ENCODE data around the gene HRH2.
"Not testable (repeated sequence)": the region's sequence is repeated elsewhere in the genome, so short reads cannot be mapped to it uniquely, and the experiment has no call there.

The HRH2 gene, protein sequence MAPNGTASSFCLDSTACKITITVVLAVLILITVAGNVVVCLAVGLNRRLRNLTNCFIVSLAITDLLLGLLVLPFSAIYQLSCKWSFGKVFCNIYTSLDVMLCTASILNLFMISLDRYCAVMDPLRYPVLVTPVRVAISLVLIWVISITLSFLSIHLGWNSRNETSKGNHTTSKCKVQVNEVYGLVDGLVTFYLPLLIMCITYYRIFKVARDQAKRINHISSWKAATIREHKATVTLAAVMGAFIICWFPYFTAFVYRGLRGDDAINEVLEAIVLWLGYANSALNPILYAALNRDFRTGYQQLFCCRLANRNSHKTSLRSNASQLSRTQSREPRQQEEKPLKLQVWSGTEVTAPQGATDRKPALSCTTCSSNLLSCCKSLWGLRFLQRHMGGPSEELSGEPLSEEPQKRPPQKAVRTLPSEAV

DNA sequence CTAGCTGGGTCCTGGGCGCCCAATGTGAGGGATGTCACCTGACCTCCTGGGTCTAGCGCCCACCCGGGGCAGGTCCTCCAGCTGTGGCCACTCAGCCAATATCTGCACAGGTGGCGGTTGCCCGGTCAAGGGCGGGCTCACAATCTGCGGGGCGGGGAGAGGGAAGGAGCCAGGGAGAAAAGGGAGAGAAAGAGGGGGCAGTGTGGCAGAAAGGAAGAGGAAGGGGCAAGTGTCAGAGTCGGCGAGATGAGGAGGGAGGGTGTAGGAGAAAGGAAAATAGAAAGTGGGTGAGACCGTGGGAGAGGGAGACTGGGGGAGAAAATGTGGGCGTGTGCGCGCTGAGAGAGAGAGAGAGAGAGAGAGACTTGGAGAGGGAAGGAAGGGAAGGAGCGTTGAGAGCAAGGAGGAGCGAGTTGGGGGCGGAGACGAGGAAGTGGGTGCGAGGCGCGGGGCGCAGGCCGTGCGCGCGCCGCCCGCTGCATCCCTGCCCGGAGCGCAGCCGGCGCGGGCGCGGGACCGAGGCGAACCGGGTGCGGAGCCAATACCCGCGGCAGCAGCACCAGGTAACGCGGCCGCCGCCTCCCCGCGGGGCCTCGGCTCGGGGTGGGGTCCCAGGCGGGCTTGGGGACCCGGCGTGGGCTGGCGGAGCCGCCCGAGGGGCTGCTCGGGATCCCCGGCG, at the start of gene HRH2:
Gene HRH2 (plus strand): TSS at position 479 of the 679 bp plus-strand sequence. CDS start 25,163 bp downstream, outside the sequence.
- DNase-seq (ENCODE audit: insufficient read length, low spot score), result no peak

DNA sequence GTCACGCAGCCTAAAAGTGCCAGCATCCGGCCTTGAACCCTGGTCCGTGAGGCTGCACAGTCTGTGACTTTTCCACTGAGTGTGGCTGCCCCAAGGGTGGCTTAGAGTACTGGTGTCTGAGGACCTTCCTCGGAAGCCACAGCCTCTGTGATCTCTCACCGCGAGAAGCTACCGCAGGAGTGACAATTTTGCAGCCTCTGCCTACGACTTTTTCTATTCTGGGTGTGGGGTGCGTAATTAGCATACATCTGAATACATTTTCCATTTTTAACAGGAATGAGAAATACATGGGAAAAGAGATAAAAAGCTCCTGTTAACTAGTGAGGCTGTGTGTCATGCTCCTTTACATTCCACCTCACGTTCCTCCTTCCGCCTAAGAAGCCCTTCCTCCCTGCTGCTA, 48.3 kb upstream of the HRH2 start:
- no peak for FAIRE-seq
- no peak for DNase-seq (ENCODE audit: insufficient read length, low spot score)

More for the DNA sequence above, at the start of gene HRH2:
- no peak for FAIRE-seq

DNA sequence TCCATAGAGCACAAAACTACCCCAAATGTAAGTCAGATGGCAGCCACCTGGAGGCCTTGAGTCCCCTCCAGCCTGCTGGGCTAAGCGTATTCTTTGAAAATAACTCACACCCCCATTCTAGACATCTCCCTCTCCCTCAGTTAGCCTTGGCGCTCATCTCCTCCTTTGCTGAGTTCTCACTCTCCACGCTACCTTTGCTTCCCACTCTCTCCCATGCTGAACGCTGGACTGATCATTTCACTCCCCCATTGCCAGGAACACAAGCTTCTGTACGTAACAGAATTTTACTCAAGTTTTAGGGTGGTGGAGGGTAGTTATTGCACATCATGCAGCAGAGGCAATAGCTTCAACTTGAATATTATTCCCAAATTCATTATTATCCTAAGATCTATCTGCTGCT, 47.5 kb upstream of the HRH2 start:
- no peak for DNase-seq (ENCODE audit: insufficient read length, low spot score)
- FAIRE-seq, result no peak

DNA sequence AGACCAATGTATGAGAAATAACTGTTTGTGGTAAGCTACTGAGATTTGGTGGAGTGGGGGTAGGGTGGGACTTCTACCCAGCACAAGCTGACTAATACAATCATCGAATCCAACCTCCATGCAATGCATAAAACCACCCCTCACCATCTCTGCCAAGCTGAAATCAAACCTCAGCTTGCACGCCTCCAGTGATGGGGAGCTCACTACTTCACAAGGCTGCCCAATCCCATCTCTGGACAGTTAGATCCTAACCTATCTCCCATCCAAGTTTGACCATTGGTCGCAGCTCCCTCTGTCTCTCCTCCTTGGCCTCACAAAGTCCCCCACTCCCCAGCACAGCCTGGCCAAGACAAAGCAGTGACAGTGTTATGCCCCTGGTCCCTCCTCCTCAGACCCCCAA, 47.0 kb upstream of the HRH2 start:
- DNase-seq (ENCODE audit: insufficient read length, low spot score) (no peak), FAIRE-seq (no peak)

DNA sequence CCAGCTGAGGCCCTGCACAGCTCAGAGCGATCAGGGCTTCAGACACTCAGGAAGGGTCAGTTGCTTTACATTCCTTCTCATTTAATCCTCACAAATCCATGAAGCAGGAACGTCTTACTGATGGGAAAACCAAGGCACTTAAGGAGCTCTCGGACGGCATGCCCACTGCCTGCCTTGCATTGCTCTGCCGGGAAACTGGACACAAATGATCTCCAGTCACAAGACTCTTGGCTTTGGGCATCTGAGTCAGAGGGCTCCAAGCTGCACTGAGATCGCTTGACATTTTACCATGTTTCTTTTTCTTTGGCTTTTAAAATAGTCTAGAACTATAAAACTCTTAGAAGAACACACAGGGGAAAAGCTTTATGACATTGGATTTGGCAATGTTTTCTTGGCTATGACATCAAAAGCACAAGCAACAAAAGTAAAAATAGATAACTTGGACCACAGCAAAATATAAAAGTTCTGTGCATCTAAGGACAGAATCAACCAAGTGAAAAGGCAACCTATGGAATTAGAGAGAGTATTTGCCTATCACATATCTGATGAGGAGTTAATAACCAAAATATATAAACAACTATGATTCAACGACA, 43.6 kb upstream of the HRH2 start:
- FAIRE-seq, result no peak

DNA sequence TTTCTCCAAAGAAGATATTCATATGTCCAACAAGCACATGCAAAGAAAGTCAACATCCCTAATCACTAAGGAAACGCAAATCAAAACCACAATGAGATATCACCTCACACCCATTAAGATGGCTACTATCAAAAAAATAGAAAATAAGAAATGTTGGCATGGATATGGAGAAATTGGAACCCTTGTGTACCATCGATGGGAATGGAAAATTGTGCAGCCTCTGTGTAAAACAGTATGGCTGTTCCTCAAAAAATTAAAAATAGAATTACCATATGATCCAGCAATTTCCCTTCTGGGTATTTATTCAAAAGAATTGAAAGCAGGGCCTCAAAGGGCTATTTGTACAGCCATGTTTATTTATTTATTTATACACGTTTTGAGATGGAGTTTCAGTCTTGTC, 43.0 kb upstream of the HRH2 start:
- FAIRE-seq (no peak), DNase-seq (ENCODE audit: insufficient read length, low spot score) (no peak)

More for the DNA sequence above, 43.6 kb upstream of the HRH2 start:
- DNase-seq (ENCODE audit: insufficient read length, low spot score), result no peak

DNA sequence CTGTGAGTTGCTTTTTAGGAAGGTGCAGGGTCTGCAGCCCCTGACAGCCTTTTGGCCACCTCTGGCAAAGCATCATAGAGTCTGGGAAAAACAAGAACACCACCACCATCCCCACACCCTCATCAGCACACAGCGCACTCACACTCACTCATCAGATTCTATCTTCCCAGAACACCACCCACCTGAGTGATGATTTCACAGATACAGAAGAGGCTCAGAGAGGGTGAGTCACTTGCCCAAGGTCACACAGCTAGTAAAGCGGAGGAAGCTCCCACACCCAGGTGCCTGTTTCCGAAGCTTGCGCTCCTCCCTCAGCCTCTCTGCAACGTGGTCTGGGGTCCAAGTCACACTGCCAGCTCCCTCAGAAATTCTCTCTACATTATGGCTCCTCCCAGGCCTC, 41.8 kb upstream of the HRH2 start:
- no peak for DNase-seq (ENCODE audit: insufficient read length, low spot score)
- no peak for FAIRE-seq

DNA sequence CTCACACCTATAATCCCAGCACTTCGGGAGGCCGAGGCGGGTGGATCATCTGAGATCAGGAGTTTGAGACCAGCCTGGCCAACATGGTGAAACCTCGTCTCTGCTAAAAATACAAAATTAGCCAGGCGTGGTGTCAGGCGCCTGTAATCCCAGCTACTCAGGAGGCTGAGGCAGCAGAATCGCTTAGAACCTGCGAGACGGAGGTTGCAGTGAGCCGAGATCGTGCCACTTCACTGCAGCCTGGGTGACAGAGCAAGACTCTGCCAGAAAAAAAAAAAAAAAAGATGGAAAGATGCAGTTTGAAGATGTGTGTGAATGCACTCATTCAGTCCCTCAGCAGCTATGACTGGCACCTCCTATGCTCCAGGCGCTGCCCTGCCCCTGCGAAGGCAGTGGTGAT, 41.3 kb upstream of the HRH2 start:
- not testable (repeated sequence) for FAIRE-seq

DNA sequence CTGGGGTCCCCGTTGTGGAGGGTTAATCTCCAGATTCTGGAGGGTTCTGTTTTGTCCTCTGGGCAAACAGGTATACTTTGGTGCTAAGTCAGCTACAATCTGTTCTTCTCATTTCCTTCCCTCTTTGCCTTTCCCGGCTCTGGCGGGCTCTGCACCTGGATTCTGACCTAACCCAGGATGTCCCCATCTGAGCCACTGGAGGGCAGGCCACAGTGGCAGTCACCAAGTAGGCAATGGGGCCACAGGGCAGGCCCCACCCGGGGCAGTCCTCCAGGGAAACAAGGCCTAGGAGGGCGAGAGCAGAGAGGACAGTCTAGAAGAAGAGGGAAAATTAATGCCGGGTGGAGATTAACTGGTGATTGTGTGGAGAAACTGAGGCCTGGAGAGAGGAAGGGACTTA, 40.4 kb upstream of the HRH2 start:
- DNase-seq (ENCODE audit: insufficient read length, low spot score) (no peak), FAIRE-seq (no peak)

More for the DNA sequence above, 41.3 kb upstream of the HRH2 start:
- not testable (repeated sequence) for DNase-seq (ENCODE audit: insufficient read length, low spot score)

DNA sequence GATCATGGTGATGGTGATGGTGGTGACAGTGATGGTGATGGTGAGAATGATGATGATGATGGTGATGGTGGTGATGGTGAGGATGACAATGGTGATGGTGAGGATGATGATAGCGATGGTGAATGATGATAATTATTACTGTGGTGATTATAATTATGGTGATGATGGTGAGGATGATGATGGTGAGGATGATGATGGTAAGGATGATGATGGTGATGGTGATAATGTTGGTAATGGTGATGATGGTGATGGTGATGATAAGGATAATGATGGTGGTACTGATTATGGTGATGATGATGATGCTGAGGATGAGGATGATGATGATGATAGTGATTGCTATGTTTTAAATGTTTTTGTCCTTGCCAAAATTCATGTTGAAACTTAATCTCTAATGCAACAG, 37.3 kb upstream of the HRH2 start:
- FAIRE-seq (no peak), DNase-seq (ENCODE audit: insufficient read length, low spot score) (no peak)

DNA sequence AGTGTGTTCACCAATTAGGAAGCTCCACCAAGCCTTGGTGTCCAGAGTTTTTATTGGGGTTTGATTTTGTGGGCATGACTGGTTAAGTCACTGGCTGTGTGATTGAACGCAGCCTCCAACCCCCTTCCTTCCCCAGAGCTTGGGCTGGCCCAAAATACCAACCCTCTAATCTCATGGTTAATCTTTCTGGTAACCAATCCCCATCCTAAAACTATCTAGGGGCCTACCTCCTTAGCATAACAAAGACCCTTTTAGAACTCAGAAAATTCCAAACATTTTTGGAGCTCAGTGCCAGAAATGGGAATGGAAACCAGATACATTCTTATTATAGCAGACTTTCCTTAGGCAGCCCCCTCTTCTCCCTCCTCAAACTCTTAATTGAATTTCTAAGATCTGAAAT, 35.9 kb upstream of the HRH2 start:
- no peak for FAIRE-seq
- no peak for DNase-seq (ENCODE audit: insufficient read length, low spot score)

DNA sequence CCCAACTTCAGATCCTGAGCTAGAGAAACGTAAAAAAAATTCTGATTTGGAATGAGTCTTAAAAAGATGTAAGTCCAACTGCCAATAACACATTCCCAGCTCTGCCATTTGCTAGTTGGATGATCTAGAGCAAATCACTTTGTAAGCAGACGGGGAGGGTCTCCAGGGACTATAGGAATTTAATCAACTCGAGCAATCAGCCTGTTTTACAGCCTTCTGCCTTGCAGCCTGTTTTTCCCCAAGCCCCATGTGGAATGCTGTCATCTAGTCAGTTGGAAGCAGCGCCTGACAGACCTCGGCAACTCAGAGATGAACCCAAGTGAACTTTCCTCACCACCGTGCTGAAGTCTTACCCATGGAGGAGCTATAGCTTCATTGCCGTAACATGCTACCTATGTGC, 34.8 kb upstream of the HRH2 start:
- no peak for FAIRE-seq
- DNase-seq (ENCODE audit: insufficient read length, low spot score), result no peak

DNA sequence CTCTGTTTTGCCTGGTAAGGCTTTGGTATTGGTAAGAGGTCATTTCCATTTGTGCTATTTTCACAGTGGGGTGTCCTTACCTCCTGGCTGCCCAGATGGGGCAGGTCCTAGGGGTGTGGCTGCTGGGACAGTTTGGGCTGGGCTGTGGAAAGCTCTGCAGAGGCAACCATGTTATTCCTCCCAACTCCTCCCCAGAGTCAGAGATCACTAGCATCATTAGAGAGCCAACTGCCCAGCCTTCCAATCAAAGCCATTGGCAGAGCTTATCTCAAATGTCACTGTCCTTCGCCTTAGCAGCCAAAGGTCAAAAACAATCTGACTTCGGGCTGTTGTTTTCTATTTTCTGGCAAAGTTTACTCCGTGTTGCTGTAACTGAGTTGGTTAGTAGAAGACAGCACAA, 33.6 kb upstream of the HRH2 start:
- FAIRE-seq, result no peak
- DNase-seq (ENCODE audit: insufficient read length, low spot score), result no peak

DNA sequence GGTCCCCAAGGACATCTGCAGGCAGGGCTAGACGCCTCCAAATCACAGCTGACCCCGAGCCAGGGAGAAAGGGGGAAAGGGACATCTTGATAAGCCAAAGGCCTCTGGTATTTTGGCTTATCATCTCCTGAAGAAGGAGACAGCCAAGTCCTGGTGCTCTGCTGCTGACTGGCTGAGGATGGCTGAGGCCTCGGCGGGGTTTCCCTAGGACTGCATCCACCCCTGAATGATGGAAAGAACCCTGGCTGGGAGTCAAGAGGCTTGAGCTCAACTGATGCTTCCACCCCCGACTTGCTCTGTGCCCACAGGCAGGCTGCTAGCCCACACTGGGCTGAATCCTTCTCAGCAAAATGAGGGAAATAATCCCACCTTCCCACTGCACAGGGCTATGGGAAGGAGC, 30.9 kb upstream of the HRH2 start:
- no peak for FAIRE-seq
- DNase-seq (ENCODE audit: insufficient read length, low spot score), result no peak

DNA sequence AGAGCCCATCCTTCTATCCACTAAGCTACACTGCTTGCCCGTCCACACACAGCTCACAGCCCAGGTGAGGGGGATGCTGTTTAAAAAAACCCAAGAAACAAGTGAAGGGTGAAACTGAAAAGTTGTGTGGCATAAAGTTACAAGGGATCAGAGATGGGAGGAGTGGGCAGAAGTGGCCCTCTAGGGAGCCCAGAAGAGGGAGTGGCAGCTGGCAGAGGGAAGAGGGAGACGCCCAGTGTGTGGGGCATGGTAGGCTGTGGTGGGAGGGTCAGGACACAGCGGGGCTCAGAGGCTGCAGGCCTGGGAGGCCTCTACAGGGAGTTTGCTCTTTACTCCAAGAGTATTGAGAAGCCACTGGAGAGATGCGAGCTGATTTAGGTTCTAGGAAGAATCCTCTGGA, 30.1 kb upstream of the HRH2 start:
- FAIRE-seq, result no peak
- DNase-seq (ENCODE audit: insufficient read length, low spot score), result no peak

DNA sequence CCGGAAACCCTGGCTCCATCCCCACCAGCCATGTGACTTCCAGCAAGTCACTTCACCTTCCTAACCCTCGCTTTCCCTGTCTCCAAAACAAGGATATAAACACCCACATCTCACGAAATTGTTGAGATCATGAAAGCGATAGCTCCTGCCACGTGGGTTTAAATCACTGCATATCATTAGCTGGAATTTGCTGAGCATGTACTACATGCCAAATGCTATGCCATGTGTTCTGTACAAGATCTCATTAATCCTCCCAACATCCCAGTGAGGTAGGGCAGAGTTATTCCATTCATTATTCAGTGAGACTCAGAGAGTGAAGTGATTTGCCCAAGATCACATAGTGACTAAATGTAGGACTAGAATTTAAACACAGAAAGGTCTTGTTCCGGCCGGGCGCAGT, 29.2 kb upstream of the HRH2 start:
- FAIRE-seq, result no peak
- DNase-seq (ENCODE audit: insufficient read length, low spot score), result no peak

DNA sequence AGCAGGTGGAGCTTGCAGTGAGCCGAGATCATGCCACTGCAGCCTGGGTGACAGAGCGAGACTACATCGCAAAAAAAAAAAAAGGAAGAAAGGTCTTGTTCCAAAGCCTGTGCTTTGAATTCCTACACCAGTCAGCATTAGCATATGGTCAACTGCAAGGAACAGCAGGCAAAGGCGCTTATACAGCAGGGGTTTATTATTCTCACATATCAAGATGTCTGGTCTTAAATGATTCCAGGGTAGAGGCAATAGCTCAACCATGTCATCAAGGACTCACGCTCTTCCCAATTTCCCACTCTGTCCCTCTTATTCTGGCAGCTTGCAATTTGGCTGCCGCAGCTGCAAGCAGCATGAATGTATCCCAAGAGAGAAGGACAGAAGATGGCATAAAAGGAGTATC, 28.6 kb upstream of the HRH2 start:
- no peak for DNase-seq (ENCODE audit: insufficient read length, low spot score)
- no peak for FAIRE-seq

DNA sequence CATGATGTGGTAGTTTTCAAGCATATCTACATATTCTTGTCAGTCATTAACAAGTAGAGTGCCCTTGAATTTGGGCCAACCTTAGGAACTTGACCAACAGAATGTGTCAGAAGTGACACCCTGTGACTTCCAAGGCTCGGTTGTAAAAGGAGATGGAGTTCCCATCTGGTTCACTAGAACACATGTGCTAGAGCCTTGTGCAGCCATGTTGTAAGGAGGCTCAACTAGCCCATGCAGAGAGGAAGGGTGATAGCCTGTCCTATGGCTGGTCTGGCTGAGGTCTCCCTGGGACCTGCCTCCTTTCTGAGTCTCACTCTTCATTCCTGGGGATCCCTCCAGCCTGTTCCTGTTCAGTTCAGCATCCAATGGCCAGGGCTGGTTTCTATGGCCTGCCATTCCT, 28.1 kb upstream of the HRH2 start:
- DNase-seq (ENCODE audit: insufficient read length, low spot score) (no peak), FAIRE-seq (no peak)

DNA sequence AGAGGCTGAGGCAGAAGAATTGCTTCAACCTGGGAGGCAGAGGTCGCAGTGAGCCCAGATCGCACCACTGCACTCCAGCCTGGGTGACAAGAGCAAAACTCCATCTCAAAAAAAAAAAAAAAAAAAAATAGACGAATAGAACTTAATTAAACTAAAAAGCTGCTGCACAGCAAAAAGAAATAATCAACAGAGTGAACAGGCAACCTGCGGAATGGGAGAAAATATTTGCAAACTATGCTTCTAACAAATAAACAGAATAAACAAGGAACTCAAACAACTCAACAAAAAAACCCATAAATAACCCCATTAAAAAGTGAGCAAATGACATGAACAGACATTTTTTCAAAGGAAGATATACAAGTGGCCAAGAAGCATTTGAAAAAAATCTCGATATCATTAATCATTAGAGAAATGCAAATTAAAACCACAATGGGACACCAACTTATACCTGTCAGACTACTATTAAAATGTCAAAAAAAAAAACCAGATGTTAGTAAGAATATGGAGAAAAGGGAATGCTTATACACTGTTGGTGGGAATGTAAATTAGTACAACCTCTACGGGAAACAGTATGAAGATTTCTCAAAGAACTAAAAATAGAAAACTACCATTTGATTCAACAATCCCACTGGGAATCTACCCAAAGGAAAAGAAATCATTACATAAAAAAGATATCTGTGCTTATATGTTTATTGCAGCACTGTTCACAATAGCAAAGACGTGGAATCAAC, 21.9 kb upstream of the HRH2 start:
- DNase-seq (ENCODE audit: insufficient read length, low spot score) (no peak), FAIRE-seq (no peak)

DNA sequence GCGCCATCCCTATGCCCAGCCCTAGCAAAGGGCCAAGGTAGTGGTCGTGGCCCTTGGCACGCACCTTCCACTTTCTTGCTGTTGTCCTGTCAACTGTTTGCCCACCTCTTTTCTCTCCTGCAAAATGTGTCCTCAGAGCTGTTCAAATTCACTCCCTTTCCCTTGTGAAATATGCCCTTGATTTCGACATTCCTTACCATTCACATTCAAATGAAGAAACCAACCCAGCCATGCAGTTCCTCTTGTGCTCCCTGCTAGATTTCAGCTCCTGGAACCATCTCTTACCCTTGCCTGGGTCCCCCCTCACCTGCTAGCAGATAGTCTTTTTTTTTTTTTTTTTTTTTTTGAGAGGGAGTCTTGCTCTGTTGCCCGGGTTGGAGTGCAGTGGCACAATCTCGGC, 19.6 kb upstream of the HRH2 start:
- DNase-seq (ENCODE audit: insufficient read length, low spot score), result no peak
- FAIRE-seq, result no peak

DNA sequence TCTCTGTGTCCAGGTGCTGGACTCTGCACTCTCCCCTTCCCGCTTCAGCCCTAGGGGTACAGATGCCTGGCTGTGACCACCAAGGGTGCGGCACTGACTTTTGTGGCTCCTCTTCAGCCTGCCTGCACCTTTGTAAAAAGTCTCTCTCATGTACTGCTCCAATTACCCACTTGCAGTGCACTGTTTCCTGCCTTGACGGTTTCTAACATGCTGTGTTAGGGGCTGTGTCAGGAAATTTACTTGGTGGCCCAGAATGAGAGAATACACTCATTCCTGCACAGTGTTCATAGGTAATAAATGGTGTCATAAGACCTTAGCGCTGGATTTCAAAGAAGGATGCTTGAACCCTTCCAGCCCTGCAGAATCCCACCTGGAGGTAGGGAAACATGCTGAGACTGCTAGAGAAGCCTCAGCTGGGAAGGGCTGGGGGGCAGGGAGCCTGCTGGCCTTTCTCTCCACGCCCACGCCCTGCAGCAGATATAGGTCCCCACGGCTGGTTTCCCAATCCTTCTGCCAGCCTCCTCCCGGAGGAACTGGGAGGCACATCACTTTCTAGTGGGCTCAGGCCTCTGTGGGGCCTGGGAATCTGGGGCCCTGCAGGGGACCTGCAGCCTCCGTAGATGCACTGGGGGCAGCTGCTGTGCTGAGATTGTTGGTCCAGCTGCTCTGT, 17.6 kb upstream of the HRH2 start:
- DNase-seq (ENCODE audit: insufficient read length, low spot score), result no peak
- FAIRE-seq, result no peak

Measured in GM19239 (cell line).